GM21360 (cell line): ENCODE results near the gene PATE4.
A peak's percentile ranks its signal among the peaks of the same experiment; 100 is the strongest.
"Not testable (repeated sequence)": the region's sequence is repeated elsewhere in the genome, so short reads cannot be mapped to it uniquely, and the experiment has no call there.

ENCODE experiments used
- ATAC-seq: cut with Tn5 transposase; IDR thresholded peaks from one replicate; pipeline ENCODE4 v1.9.1; 2021; ENCODE audit warnings: mild to moderate bottlenecking, moderate library complexity; ENCODE audit not compliant: unreplicated experiment

Gene PATE4

GRCh38 chr11:125833016-125833415 is at the start of gene PATE4:
TSS of gene PATE4 (plus strand) at chr11:125833316. CDS start at chr11:125833360, 44 bp downstream.
- no peak for ATAC-seq

GRCh38 chr11:125784678-125785077 is 48.4 kb upstream of the PATE4 start:
- ATAC-seq, result no peak

- no peak for ATAC-seq
Observed at GRCh38 chr11:125787827-125788226, 45.3 kb upstream of the PATE4 start, which contains the start of gene PATE3. TSS of gene PATE3 (plus strand) at chr11:125788127. CDS start at chr11:125788152, 25 bp downstream.

- no peak for ATAC-seq
Observed at GRCh38 chr11:125790825-125791224, 42.3 kb upstream of the PATE4 start.

GRCh38 chr11:125797641-125798040 is 35.5 kb upstream of the PATE4 start:
- ATAC-seq, result no peak

GRCh38 chr11:125799808-125800207 is 33.3 kb upstream of the PATE4 start:
- ATAC-seq, result no peak

GRCh38 chr11:125802387-125802786 is 30.7 kb upstream of the PATE4 start:
- ATAC-seq, result no peak

GRCh38 chr11:125807909-125808308 is 25.2 kb upstream of the PATE4 start:
- no peak for ATAC-seq

- ATAC-seq, result no peak
Observed at GRCh38 chr11:125835748-125836147, 2.6 kb downstream of the PATE4 start.

- no peak for ATAC-seq
Observed at GRCh38 chr11:125842321-125842948, 9.3 kb downstream of the PATE4 start.

GRCh38 chr11:125846188-125846587 is 13.1 kb downstream of the PATE4 start:
- ATAC-seq, result no peak

- ATAC-seq, result not testable (repeated sequence)
Observed at GRCh38 chr11:125857670-125858069, 24.6 kb downstream of the PATE4 start.

GRCh38 chr11:125862786-125863185 is 29.7 kb downstream of the PATE4 start:
- not testable (repeated sequence) for ATAC-seq

GRCh38 chr11:125865354-125865753 is 32.2 kb downstream of the PATE4 start:
- ATAC-seq, result not testable (repeated sequence)

GRCh38 chr11:125869521-125869920 is 36.4 kb downstream of the PATE4 start:
- no peak for ATAC-seq

- no peak for ATAC-seq
Observed at GRCh38 chr11:125871391-125872137, 38.4 kb downstream of the PATE4 start.

- ATAC-seq, result no peak
Observed at GRCh38 chr11:125872138-125872491, 39.0 kb downstream of the PATE4 start.

- ATAC-seq, result peak; percentile 15
Observed at GRCh38 chr11:125873881-125874555, 40.9 kb downstream of the PATE4 start.

- peak; percentile 84 for ATAC-seq
Observed at GRCh38 chr11:125874556-125875124, 41.5 kb downstream of the PATE4 start.

GRCh38 chr11:125881291-125881690 is 48.2 kb downstream of the PATE4 start:
- no peak for ATAC-seq

GRCh38 chr11:125883375-125883774 is 50.3 kb downstream of the PATE4 start:
- ATAC-seq, result no peak
